Measurements from ENCODE around the gene ZNF541.

- TF ChIP-seq CTCF (IDR thresholded peaks at IDR 0.05; ENCODE audit: poor library complexity, severe bottlenecking) (no peak), EZH2 (IDR thresholded peaks at IDR 0.05; ENCODE audit: borderline replicate concordance, insufficient read depth, low read length, poor library complexity, severe bottlenecking) (no peak), RAD21 (conservative IDR thresholded peaks at IDR 0.05) (no peak), TAF1 (IDR thresholded peaks at IDR 0.05; ENCODE audit: low read depth) (peak; percentile 29), REST (IDR thresholded peaks at IDR 0.05; ENCODE audit: borderline replicate concordance) (peak; percentile 65), EP300 (conservative IDR thresholded peaks at IDR 0.05; ENCODE audit: poor library complexity, severe bottlenecking) (no peak), POLR2AphosphoS5 (IDR thresholded peaks at IDR 0.05) (peak; percentile 74)
Measured at GRCh38 chr19:47608969-47609905, 36.3 kb upstream of the ZNF541 start, which contains the start of gene BICRA.

Measured in neural cell (in vitro differentiated cells).